Stomach (tissue), 4 donors: ENCODE measurements around the gene CCDC88B.

ENCODE experiments used
- CTCF ChIP-seq, 7 experiments: fragments of 450-650 bp in 4 of 7; fragments of 200-600 bp in 3 of 7; sonication (generic) in 3 of 7; IDR thresholded peaks; one replicate each; pipeline ENCODE4 v1.5.1; 2016 to 2019; ENCODE audit warnings: antibody characterized with exemption in 7 of 7, control low read depth in 2 of 7, mild to moderate bottlenecking in 1 of 7
- EP300 ChIP-seq: sonication (generic); formaldehyde crosslinking; IDR thresholded peaks from one replicate; pipeline ENCODE4 v1.6.1; 2017; ENCODE audit warnings: antibody characterized with exemption
- POLR2A ChIP-seq, 4 donors: fragments of 450-650 bp; IDR thresholded peaks; one replicate each; pipeline ENCODE4 v1.6.1; 2016; ENCODE audit warnings: antibody characterized with exemption in 4 of 4, control low read depth in 2 of 4, mild to moderate bottlenecking in 1 of 4, moderate library complexity in 1 of 4
- POLR2AphosphoS5 ChIP-seq, 3 donors: sonication (generic); formaldehyde crosslinking; IDR thresholded peaks; one replicate each; pipeline ENCODE4 v1.6.1; 2016; ENCODE audit warnings: antibody characterized with exemption in 3 of 3

GRCh38 chr11:64333556-64333955 is 6.4 kb upstream of the CCDC88B start:
- TF ChIP-seq CTCF (IDR thresholded peaks at IDR 0.05): no peak
- TF ChIP-seq EP300: no peak
- no peak for TF ChIP-seq POLR2AphosphoS5 (IDR thresholded peaks at IDR 0.05)
- no peak for TF ChIP-seq POLR2A (IDR thresholded peaks at IDR 0.05)
